ENCODE measurements around the gene MRGPRF.
A peak's percentile ranks its signal among the peaks of the same experiment; 100 is the strongest.
"Not testable (repeated sequence)": the region's sequence is repeated elsewhere in the genome, so short reads cannot be mapped to it uniquely, and the experiment has no call there.

The MRGPRF gene

GRCh38 chr11:69001243-69002081 lies 11.6 kb downstream of the MRGPRF start:
- no peak for DNase-seq

DNA sequence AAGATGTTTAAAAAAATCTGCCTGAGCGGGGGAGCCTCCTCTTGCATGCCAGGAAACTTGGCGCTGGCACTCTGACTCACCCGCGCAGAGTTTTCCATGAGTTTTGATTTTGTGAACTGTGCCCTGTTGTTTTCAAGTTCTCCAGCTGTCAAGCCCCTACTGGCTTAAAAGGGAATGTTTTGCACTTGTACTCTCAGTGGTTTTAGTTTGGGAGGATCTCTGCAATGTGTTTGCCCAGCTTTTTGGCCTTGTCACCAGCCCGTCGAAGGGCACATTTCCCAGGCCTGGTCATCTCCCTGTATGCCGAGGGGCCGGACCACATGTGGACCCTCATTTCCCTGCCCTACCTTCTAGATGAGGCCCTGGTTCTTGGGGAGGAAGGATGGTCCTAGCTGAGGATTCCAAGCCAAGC lies 12.2 kb downstream of the MRGPRF start:
- no peak for DNase-seq

- no peak for DNase-seq
Measured at GRCh38 chr11:69000391-69000790, 12.7 kb downstream of the MRGPRF start.

- not testable (repeated sequence) for DNase-seq
Measured at GRCh38 chr11:68999748-69000355, 13.2 kb downstream of the MRGPRF start.

GRCh38 chr11:68999093-68999747 lies 13.8 kb downstream of the MRGPRF start:
- DNase-seq = no peak

DNA sequence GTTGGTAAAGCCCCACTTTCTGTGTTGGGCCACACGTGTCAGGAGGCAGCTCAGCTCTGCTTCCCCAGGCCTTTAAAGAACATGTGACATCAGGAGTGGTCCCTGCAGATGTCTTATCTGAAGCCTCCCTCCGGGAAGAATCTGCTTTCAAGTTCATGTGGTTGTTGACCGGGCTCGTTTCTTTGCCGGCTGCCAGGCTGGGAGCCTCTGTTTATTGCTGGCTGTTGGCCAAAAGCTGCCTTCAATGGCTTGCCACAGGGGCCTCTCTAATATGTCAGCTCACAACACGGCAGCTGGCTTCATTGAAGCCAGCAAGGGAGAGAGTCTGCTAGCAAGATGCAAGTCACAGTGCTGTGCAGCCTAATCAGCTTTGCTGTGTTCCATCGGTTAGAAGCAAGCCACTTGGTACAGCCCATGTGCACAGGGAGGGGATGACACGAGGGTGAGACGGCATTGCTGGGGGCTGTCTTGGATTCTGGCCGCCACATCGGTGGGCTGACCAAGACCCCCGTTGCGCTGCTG lies 14.6 kb downstream of the MRGPRF start:
- peak; percentile 89 for DNase-seq

GRCh38 chr11:68997995-68998348 lies 15.1 kb downstream of the MRGPRF start:
- DNase-seq = no peak

DNA sequence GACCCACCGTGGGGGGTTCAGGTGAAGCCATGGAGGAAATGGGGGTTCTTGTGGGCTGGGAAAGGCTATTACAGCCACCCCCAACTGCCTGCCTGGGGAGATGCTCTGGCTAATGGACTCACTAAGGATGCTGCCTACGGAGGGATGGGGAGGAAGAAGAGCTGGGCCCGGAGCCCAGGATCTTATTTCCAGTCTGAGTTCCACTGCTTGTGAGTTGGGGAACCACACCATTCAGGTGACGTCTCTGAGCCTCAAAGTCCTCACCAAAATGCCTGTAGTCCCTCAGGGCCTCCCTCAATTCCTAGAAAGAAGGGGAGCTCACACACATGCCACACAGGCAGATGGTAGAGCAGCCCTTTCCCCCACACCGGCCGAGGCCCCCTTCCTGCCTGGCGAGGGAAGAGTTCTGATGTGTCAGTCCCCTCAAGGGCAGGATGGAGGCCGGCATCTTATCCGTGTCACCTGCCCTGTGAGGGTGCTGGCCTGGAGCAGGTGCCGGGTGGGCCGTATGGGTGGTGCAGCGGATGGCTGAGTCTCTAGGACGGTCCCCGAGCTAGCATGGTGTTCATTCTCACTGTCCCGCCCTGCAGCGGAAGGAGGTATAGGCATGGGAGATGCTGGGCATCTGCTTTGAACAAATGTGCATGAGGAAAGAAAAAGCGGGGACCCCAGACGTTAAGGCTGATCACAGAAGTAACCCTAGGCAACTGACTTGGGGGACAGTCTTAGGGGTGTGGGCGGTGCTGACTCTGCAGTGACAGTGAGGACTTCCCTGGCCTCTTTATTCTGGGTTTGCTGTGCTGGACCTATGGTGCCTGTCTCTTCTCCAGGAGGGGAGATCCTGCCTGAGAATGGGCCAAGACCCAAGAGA lies 15.7 kb downstream of the MRGPRF start:
- DNase-seq = no peak

DNA sequence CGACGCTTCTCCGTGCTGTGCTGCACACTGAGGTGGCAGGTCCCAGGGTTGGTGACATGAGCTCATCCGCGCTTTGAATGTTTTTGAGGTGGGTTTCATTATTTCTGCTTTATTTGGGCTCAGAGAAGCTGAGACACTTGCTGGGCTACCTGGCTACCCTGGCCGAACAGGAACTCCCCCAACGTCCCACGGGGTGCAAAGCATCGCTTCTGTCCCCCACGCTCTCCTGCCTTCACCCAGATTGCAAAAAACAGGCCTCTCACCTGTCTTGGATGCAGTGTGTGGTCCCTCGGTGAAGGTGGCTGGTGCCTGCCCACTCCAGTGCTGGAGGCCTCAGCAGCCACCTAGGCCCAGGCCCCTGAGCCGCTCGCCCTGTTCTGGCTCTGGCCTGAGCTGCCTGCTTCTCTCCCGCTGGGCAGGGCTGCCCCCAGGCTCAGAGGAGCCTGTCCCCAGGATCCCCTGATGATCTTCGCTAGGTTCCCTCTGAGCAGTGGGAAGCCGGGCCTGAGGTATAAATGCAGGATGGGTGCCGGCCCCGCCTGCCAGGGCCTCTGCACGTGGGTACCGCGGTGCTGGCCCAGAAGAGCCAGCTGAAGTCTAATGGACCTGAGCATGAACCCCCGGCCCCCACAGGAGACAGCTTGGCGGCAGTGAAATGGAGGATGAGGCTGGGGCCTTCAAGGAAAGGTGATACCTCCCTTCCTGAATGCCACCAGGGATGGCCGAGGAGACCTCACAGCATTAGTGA lies 16.5 kb downstream of the MRGPRF start:
- no peak for DNase-seq

DNA sequence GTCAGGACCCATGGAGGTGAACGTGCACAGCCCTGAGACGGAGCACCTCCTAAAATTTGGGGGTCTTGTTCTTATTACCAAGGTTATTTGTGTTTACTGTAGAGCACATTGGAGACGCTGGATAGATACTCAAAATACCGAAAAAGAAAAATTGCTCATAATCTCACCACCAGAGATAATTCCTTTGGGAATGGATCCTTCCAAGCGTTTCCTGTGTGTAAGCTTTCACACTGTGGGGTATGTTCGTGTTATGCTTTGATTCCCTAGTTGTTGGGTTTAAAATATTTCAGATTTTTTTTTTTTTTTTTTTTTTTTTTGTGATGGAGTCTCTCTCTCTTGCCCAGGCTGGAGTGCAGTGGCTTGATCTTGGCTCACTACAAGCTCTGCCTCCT lies 18.2 kb downstream of the MRGPRF start:
- no peak for DNase-seq

- no peak for DNase-seq
Measured at GRCh38 chr11:68994161-68994893, 18.7 kb downstream of the MRGPRF start.

DNA sequence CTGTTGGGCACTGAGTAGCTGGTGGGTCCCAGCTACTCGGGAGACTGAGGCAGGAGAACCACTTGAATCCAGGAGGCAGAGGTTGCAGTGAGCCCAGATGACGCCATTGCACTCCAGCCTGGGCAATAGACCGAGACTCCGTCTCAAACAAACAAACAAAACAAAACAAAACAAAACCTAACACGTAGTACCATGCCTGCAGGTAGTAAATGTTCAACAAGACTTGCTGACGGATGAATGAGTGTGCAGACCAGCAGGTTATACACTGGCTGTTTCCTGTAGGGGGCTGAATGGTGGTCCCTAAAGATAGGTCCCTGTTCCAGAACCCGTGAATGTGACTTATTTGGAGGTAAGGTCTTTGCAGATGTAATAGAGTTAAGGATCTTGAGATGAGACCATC lies 19.5 kb downstream of the MRGPRF start:
- DNase-seq = no peak

GRCh38 chr11:68992743-68993255 lies 20.2 kb downstream of the MRGPRF start:
- DNase-seq = no peak

GRCh38 chr11:68990995-68991780 lies 21.9 kb downstream of the MRGPRF start:
- DNase-seq = no peak

DNA sequence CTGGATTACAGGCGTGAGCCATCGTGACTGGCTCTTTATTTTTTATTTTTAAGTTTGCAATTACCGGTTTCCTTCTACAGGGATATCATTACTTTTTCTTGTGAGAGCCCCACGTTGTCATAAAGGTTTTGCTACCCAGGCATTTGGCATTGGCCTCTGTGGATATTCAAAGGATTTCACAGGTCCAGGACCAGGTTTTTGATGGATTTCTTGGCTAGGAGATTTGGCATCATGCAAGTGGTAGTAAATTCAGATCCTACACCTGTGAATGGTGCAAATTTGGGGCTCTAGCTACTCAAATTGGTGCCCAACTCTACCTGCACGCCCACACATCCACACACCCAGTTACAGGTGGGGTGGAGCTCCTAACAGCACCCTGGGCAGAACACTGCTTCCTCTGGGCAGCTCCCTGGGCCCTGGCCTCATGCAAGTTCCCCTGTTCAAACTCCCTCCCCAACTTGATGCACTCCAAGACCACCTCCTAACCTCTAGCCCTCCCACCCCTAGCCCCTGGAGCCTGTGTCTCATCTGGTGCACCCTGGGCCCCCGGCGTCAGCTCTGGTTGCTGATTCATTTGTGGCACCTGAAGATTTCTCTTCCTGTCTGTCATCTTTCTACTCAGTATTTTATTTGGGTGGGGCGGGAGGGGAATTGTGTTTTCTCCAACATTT lies 23.0 kb downstream of the MRGPRF start:
- DNase-seq = no peak

DNA sequence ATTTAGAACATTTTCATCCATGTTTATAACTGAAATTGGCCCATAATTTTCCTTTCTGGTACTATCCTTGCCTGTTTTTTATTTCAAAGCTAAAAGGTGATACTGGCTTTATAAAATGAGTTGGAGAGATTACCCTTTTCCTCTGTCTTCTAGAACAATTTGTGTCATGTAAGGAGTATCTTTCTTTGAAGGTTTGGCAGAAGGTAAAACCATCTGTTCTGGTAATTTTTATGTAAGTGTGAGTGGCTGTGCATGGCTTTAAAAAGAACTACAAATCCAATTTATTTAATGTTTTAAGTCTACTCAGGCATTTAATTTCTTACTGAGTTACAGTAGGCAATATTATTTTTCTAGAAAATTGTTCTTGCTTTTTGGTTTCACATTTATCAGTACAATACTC lies 24.6 kb downstream of the MRGPRF start:
- DNase-seq = no peak

- DNase-seq = no peak
Measured at GRCh38 chr11:68987211-68987610, 25.8 kb downstream of the MRGPRF start.

- no peak for DNase-seq
Measured at GRCh38 chr11:68983801-68984200, 29.2 kb downstream of the MRGPRF start.

GRCh38 chr11:68982134-68982533 lies 30.9 kb downstream of the MRGPRF start:
- DNase-seq = no peak

DNA sequence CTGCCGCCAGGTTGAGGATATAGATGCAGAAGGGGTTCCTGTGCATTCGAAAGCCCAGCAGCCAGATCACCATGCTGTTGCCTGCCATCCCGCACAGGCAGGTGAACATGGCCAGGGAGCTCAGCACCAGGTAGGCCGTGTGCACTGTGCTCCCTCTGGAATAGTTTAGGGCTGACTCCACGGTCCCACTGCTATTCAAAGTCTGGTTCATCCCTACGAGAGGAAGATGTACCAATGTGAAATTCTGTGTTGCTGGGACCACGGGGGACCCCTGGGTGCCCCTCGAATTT lies 32.3 kb downstream of the MRGPRF start, which contains the start of gene MRGPRD:
TSS of gene MRGPRD (minus strand) at position 211 of the 290 bp plus-strand sequence. CDS start at position 211, 0 bp downstream.
- DNase-seq = no peak
